Measurements from ENCODE around the gene TCF23.

DNA sequence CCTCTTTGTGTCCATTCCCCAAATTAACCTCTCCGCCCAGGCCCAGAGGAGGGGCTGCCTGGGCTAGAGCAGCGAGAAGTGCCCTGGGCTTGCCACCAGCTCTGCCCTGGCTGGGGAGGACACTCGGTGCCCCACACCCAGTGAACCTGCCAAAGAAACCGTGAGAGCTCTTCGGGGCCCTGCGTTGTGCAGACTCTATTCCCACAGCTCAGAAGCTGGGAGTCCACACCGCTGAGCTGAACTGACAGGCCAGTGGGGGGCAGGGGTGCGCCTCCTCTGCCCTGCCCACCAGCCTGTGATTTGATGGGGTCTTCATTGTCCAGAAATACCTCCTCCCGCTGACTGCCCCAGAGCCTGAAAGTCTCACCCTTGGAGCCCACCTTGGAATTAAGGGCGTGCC, 48.8 kb upstream of the TCF23 start:
- TF ChIP-seq, protein P1, sequence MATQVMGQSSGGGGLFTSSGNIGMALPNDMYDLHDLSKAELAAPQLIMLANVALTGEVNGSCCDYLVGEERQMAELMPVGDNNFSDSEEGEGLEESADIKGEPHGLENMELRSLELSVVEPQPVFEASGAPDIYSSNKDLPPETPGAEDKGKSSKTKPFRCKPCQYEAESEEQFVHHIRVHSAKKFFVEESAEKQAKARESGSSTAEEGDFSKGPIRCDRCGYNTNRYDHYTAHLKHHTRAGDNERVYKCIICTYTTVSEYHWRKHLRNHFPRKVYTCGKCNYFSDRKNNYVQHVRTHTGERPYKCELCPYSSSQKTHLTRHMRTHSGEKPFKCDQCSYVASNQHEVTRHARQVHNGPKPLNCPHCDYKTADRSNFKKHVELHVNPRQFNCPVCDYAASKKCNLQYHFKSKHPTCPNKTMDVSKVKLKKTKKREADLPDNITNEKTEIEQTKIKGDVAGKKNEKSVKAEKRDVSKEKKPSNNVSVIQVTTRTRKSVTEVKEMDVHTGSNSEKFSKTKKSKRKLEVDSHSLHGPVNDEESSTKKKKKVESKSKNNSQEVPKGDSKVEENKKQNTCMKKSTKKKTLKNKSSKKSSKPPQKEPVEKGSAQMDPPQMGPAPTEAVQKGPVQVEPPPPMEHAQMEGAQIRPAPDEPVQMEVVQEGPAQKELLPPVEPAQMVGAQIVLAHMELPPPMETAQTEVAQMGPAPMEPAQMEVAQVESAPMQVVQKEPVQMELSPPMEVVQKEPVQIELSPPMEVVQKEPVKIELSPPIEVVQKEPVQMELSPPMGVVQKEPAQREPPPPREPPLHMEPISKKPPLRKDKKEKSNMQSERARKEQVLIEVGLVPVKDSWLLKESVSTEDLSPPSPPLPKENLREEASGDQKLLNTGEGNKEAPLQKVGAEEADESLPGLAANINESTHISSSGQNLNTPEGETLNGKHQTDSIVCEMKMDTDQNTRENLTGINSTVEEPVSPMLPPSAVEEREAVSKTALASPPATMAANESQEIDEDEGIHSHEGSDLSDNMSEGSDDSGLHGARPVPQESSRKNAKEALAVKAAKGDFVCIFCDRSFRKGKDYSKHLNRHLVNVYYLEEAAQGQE (IDR thresholded peaks at IDR 0.05; ENCODE audit: unreplicated experiment) = no peak
- TF ChIP-seq POLR2AphosphoS5 (IDR thresholded peaks at IDR 0.05; ENCODE audit: low read depth) = no peak
- TF ChIP-seq, protein P2, sequence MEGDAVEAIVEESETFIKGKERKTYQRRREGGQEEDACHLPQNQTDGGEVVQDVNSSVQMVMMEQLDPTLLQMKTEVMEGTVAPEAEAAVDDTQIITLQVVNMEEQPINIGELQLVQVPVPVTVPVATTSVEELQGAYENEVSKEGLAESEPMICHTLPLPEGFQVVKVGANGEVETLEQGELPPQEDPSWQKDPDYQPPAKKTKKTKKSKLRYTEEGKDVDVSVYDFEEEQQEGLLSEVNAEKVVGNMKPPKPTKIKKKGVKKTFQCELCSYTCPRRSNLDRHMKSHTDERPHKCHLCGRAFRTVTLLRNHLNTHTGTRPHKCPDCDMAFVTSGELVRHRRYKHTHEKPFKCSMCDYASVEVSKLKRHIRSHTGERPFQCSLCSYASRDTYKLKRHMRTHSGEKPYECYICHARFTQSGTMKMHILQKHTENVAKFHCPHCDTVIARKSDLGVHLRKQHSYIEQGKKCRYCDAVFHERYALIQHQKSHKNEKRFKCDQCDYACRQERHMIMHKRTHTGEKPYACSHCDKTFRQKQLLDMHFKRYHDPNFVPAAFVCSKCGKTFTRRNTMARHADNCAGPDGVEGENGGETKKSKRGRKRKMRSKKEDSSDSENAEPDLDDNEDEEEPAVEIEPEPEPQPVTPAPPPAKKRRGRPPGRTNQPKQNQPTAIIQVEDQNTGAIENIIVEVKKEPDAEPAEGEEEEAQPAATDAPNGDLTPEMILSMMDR (conservative IDR thresholded peaks at IDR 0.05; ENCODE audit: low read depth in 2 of 2) = peak in 1 of 2 experiments; percentile 41; a peak in 2 of 4 replicates
- no peak for TF ChIP-seq EZH2 (IDR thresholded peaks at IDR 0.05; ENCODE audit: low read depth, unreplicated experiment)
- TF ChIP-seq JUNB (IDR thresholded peaks at IDR 0.05; ENCODE audit: unreplicated experiment) = no peak
- no peak for TF ChIP-seq ZNF114 (CRISPR knock-in tag; IDR thresholded peaks at IDR 0.05)
- TF ChIP-seq EZH2phosphoT487 (IDR thresholded peaks at IDR 0.05; ENCODE audit: unreplicated experiment) = no peak
- TF ChIP-seq NANOG (IDR thresholded peaks at IDR 0.05; ENCODE audit: borderline replicate concordance) = no peak
- TF ChIP-seq CREB1 (CRISPR knock-in tag; IDR thresholded peaks at IDR 0.05; ENCODE audit: low read depth) = no peak
- no peak for TF ChIP-seq ZNF331 (CRISPR knock-in tag; IDR thresholded peaks at IDR 0.05; ENCODE audit: low read depth)
